Thoracic aorta (tissue), 2 donors: ENCODE results near the gene SCD. TPM values are rescaled to one million over a fixed set of nuclear protein-coding genes. Genes with fewer than 3 reads are reported as not detected.

Experiments used
- ATAC-seq: fragments of 150-250 bp; one replicate; pipeline ENCODE4 v1.8.0; 2017; ENCODE audit warnings: low read depth; ENCODE audit not compliant: insufficient number of reproducible peaks, low FRiP score
- DNase-seq: peaks from one replicate; pipeline ENCODE4 v3.0.0-alpha.2; 2020; ENCODE audit warnings: low spot score
- H3K27ac ChIP-seq, 2 donors: fragments of 200-600 bp; sonication (generic); 1 replicate in 1 of 2; 2 replicates in 1 of 2; pipeline ENCODE4 v1.5.1; 2016; ENCODE audit warnings: mild to moderate bottlenecking in 2 of 2, moderate library complexity in 2 of 2
- H3K27me3 ChIP-seq: fragments of 200-600 bp; sonication (generic); replicated peaks from 2 replicates; pipeline ENCODE4 v1.6.0; 2016; ENCODE audit warnings: mild to moderate bottlenecking; ENCODE audit not compliant: insufficient read depth
- H3K36me3 ChIP-seq: fragments of 200-600 bp; sonication (generic); one replicate; pipeline ENCODE4 v1.5.1; 2016
- H3K4me1 ChIP-seq, 2 donors: fragments of 200-600 bp; sonication (generic); 1 replicate in 1 of 2; 2 replicates in 1 of 2; pipeline versions ENCODE4 v1.5.1 to v1.6.0; 2016; ENCODE audit warnings: low read depth in 2 of 2, mild to moderate bottlenecking in 1 of 2; ENCODE audit not compliant: control insufficient read depth in 1 of 2
- H3K4me3 ChIP-seq: fragments of 200-600 bp; sonication (generic); 2 replicates; pipeline ENCODE4 v1.5.1; 2016; ENCODE audit warnings: mild to moderate bottlenecking
- H3K9me3 ChIP-seq: fragments of 200-600 bp; sonication (generic); 2 replicates; pipeline ENCODE4 v1.5.1; 2016
- total RNA-seq, 2 donors: library from RNA; depleted of rRNA; stranded (reverse); fragments of >200 nt; gene quantifications; one replicate each; pipeline versions ENCODE4 v1.1.0 to v1.2.3, GENCODE V29; 2016
- TF ChIP-seq, protein P1 (sequence below): fragments of 200-600 bp; sonication (generic); IDR thresholded peaks from one replicate; pipeline ENCODE4 v1.5.1; 2019; ENCODE audit warnings: antibody characterized with exemption

SCD gene
- total RNA-seq, 2 donors from 2014 or later = 12.8 to 16.7 TPM

DNA sequence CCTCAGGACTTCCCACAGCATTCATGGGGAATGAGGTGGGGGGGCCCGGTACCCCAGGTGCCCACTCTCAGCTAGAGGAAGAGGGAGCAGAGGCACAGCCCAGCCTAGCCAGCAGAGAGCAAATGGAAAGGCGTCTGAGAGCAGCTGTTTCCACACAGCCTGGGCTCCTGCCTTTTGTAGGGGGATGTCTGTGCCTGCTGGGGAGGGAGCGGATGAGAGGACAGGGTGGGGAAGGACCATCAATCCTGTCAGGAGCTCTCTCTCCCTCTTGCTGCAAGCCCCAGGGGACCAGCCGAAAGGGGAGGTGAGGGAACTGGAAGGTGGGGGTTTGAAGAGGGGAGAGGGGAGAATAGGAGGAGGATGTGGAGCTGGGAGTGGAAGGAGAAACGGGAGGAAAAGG is 17.0 kb upstream of the SCD start, which contains the start of gene PKD2L1:
Gene PKD2L1, minus strand, starts transcription at position 150 of the 400 bp plus-strand sequence. Its CDS starts 125 bp downstream, at position 25.
- ATAC-seq (no peak), DNase-seq (no peak)
- Histone ChIP-seq H3K27me3 (no peaks in the 10 kb centered on the region), H3K4me3 (no peak within 1 kb of the TSS), H3K9me3 (no peaks in the 10 kb centered on the region), H3K4me1 (no peaks in the 10 kb centered on the region), H3K36me3 (no peaks in the 10 kb centered on the region), H3K27ac (no peak within 1 kb of the TSS)
- TF ChIP-seq, protein P1, sequence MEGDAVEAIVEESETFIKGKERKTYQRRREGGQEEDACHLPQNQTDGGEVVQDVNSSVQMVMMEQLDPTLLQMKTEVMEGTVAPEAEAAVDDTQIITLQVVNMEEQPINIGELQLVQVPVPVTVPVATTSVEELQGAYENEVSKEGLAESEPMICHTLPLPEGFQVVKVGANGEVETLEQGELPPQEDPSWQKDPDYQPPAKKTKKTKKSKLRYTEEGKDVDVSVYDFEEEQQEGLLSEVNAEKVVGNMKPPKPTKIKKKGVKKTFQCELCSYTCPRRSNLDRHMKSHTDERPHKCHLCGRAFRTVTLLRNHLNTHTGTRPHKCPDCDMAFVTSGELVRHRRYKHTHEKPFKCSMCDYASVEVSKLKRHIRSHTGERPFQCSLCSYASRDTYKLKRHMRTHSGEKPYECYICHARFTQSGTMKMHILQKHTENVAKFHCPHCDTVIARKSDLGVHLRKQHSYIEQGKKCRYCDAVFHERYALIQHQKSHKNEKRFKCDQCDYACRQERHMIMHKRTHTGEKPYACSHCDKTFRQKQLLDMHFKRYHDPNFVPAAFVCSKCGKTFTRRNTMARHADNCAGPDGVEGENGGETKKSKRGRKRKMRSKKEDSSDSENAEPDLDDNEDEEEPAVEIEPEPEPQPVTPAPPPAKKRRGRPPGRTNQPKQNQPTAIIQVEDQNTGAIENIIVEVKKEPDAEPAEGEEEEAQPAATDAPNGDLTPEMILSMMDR = no peak

DNA sequence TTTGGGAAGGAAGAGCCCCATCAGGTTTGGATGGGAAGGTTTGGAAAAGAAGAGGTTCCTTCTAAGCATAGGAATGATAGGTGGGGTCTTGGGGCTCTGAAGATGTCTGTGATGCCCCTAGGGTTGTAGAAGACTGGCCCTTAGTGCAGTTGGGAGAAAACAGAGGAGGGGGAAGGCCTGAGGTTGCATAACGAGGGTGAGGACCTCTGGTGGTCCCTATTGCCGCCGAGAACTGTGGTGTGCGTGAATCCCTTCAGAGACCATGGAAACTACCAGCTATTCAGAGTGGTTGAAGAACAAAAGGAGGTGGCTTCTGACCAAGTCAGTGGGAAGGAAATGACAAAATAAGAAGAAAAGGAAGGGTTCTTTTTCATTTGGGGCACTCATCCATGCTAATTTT is 13.9 kb upstream of the SCD start:
- no peak for ATAC-seq
- H3K27me3 ChIP-seq = no peaks in the 10 kb centered on the region
- H3K4me3 ChIP-seq = no peak overlapping the region
- H3K27ac ChIP-seq = no peak overlapping the region
- H3K4me1 ChIP-seq = no peaks in the 10 kb centered on the region
- H3K9me3 ChIP-seq = no peaks in the 10 kb centered on the region
- TF ChIP-seq, protein P1 = no peak
- H3K36me3 ChIP-seq = no peaks in the 10 kb centered on the region
- no peak for DNase-seq

DNA sequence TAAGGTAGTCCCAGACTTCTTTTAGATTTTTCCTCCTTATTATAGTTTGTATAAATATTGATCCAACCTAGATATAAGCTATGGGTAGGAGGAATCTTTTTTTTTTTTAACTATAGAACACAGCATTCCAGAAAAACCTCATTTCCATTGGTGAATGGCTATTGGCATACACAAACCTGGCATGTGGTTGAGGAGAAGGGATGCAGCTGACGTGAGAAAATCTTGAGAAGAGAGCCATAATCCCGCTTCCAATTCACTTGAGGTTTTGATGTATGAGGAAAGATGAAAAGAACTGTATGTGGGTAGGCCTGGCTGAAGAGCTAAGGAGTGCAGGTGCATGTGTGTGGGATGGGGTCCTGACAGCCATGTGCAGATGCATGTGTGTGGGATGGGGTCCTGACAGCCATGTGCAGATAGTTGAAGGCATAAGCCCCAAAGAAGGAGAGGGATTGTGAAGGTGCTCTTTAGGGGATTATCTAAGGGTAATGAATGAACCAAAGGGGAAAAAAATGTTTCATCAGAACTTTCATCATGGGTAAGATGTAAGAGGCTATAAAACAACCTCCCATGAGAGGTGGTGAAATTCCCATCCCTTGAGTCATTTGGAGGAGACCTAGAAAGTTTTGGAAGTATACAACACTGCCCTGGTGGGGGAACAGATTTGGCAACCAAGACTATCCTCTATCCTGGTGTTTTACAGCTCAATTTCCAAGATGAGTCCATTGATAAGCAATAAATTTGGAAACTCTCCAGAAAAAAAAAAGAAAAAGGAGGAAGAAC is 13.2 kb upstream of the SCD start:
- H3K27ac ChIP-seq = no peak overlapping the region
- no peak overlapping the region for H3K4me3 ChIP-seq
- TF ChIP-seq, protein P1 = no peak
- no peaks in the 10 kb centered on the region for H3K4me1 ChIP-seq
- no peaks in the 10 kb centered on the region for H3K9me3 ChIP-seq
- no peaks in the 10 kb centered on the region for H3K27me3 ChIP-seq
- DNase-seq = no peak
- no peaks in the 10 kb centered on the region for H3K36me3 ChIP-seq
- no peak for ATAC-seq

DNA sequence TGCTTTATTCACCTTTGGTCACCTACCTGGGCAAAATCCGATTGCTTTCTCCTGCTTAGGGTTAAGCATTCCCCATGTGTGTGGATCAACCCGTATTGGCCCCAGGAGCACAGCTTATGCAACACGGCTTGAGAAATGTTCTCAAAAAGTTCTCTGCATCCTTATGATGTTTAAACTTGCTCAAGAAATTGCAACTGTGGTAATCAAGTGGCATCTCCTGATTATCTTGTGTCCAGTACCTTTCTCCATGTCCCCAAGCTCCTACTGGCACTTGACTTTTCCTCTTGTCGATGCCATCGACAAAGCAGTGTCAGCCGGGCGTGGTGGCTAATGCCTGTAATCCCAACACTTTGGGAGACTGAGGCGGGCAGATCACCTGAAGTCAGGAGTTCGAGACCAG is 12.3 kb upstream of the SCD start:
- no peaks in the 10 kb centered on the region for H3K27me3 ChIP-seq
- H3K4me3 ChIP-seq = no peak overlapping the region
- TF ChIP-seq, protein P1 = no peak
- DNase-seq (no peak), ATAC-seq (no peak)
- no peaks in the 10 kb centered on the region for H3K4me1 ChIP-seq
- no peaks in the 10 kb centered on the region for H3K9me3 ChIP-seq
- no peaks in the 10 kb centered on the region for H3K36me3 ChIP-seq
- no peak overlapping the region for H3K27ac ChIP-seq

DNA sequence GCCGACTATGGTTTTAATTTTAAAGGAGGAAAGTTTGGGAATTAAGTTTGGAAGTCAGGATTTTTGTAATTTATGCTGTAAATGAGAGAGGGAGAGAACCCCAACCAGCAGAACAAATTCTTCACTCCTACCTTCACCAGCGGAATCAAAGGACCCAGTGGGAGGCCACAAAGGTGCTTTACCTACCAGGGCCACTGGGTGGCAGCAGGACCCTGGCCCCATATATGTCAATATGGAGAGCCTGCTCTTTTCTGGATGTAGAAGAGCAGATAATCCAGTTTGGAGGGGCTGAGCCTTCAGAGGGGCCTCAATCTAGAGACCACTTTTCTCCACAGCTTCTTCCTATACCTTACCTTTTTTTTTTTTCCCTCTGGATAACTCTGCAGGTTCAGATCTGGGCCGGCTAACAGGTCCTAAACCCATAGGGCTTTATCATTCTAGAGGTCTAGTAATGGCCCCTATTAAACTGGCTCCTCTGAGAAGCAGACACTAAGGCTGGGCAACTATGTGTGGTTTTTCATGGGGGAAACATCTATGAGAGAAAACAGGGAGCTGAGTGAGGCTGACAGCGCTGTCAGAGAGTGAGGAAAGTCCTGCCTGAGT is 8.5 kb upstream of the SCD start:
- no peak overlapping the region for H3K4me3 ChIP-seq
- ATAC-seq (peak; percentile 52), DNase-seq (no peak)
- no peaks in the 10 kb centered on the region for H3K4me1 ChIP-seq
- H3K27me3 ChIP-seq = no peaks in the 10 kb centered on the region
- no peaks in the 10 kb centered on the region for H3K9me3 ChIP-seq
- no peak overlapping the region for H3K27ac ChIP-seq
- no peaks in the 10 kb centered on the region for H3K36me3 ChIP-seq
- TF ChIP-seq, protein P1 = peak; percentile 90
